Activated B cell treated with CpG ODN at 0.5 μM for 24 hours (primary cell): ENCODE measurements around the gene MGAT4C. TPM values are rescaled to one million over a fixed set of nuclear protein-coding genes. Genes with fewer than 3 reads are reported as not detected.

Experiments used
- ATAC-seq: fragments of 200-7000 bp; cut with Tn5 transposase; one replicate; pipeline ENCODE4 v1.10.0; 2021; ENCODE audit warnings: low read depth, mild to moderate bottlenecking, moderate library complexity
- CTCF ChIA-PET: fragments of 350-600 bp; sonication (Branson Sonifier 250); formaldehyde crosslinking; loops from one replicate; lab custom pipeline; 2021; ENCODE audit warnings: antibody characterized with exemption; lab: Charles Lee
- POLR2A ChIA-PET: fragments of 350-600 bp; sonication (Branson Sonifier 250); formaldehyde crosslinking; loops from one replicate; lab custom pipeline; 2021; ENCODE audit warnings: antibody characterized with exemption; lab: Charles Lee
- DNase-seq: peaks from one replicate; pipeline ENCODE4 v3.0.0; 2022
- H3K27ac Mint-ChIP-seq: one replicate; pipeline ENCODE4 v1.8.0; 2020; ENCODE audit warnings: mixed read lengths
- H3K27me3 Mint-ChIP-seq: one replicate; pipeline ENCODE4 v1.8.0; 2021; ENCODE audit warnings: mixed read lengths
- H3K36me3 Mint-ChIP-seq: one replicate; pipeline ENCODE4 v1.8.0; 2021; ENCODE audit warnings: low read depth, mixed read lengths
- H3K4me1 Mint-ChIP-seq: one replicate; pipeline ENCODE4 v1.8.0; 2021; ENCODE audit warnings: mixed read lengths
- H3K4me3 Mint-ChIP-seq: one replicate; pipeline ENCODE4 v1.8.0; 2020; ENCODE audit warnings: mild to moderate bottlenecking, mixed read lengths
- H3K9me3 Mint-ChIP-seq: one replicate; pipeline ENCODE4 v1.8.0; 2020; ENCODE audit warnings: mixed read lengths
- CTCF ChIP-seq: fragments of 200-600 bp; IDR thresholded peaks from one replicate; pipeline ENCODE4 v1.8.0; 2022; ENCODE audit warnings: antibody characterized with exemption, mild to moderate bottlenecking
- intact Hi-C: fragments of 100-400 bp; cut with micrococcal nuclease; formaldehyde crosslinking; loops from one replicate; pipeline ENCODE4 v1.15.1; 2024
- total RNA-seq: library from RNA; stranded (reverse); gene quantifications from 2 replicates; pipeline ENCODE4 v1.2.3, GENCODE V29; 2022

Gene MGAT4C
- total RNA-seq, 1 donor from 2014 or later = not detected

- no peak overlapping the region for H3K27ac Mint-ChIP-seq
These were observed 43.2 kb downstream of the MGAT4C start for GRCh38 chr12:86213012-86213411.

GRCh38 chr12:86198696-86199444 lies 57.3 kb downstream of the MGAT4C start:
- no peak for TF ChIP-seq CTCF
- Mint-ChIP-seq H3K36me3 (no peaks in the 10 kb centered on the region), H3K9me3 (no peaks in the 10 kb centered on the region), H3K27ac (no peak overlapping the region), H3K27me3 (no peaks in the 10 kb centered on the region), H3K4me3 (no peak overlapping the region), H3K4me1 (no peaks in the 10 kb centered on the region)
- ChIA-PET POLR2A (no interaction called here), CTCF (no interaction called here)
- no peak for DNase-seq
- intact Hi-C loops = no loop called here
- ATAC-seq = no peak

More at GRCh38 chr12:86213012-86213411, 43.2 kb downstream of the MGAT4C start:
- no peaks in the 10 kb centered on the region for H3K9me3 Mint-ChIP-seq
- no peaks in the 10 kb centered on the region for H3K27me3 Mint-ChIP-seq
- H3K4me3 Mint-ChIP-seq = no peak overlapping the region
- no peak for TF ChIP-seq CTCF
- ChIA-PET CTCF (no interaction called here), POLR2A (interaction anchor here (0.6 kb wide), 1 partner anchor 437 kb away, joined by 3 read pairs; no protein-coding TSS in a partner anchor)
- no peaks in the 10 kb centered on the region for H3K4me1 Mint-ChIP-seq
- no peaks in the 10 kb centered on the region for H3K36me3 Mint-ChIP-seq
- DNase-seq (no peak), ATAC-seq (no peak)
- intact Hi-C loops = no loop called here

GRCh38 chr12:86196465-86196864 lies 59.7 kb downstream of the MGAT4C start:
- no peak for DNase-seq
- ChIA-PET POLR2A (no interaction called here), CTCF (no interaction called here)
- Mint-ChIP-seq H3K27ac (no peak overlapping the region), H3K4me3 (no peak overlapping the region), H3K9me3 (no peaks in the 10 kb centered on the region), H3K36me3 (no peaks in the 10 kb centered on the region), H3K27me3 (no peaks in the 10 kb centered on the region), H3K4me1 (no peaks in the 10 kb centered on the region)
- intact Hi-C loops = no loop called here
- TF ChIP-seq CTCF = no peak
- ATAC-seq = no peak

GRCh38 chr12:86194721-86195120 lies 61.5 kb downstream of the MGAT4C start:
- no peaks in the 10 kb centered on the region for H3K36me3 Mint-ChIP-seq
- TF ChIP-seq CTCF = no peak
- no peak for DNase-seq
- H3K4me1 Mint-ChIP-seq = no peaks in the 10 kb centered on the region
- H3K9me3 Mint-ChIP-seq = no peaks in the 10 kb centered on the region
- no peak for ATAC-seq
- ChIA-PET CTCF (interaction anchor here (0.7 kb wide), 1 partner anchor 14 kb away, joined by 3 read pairs; no protein-coding TSS in a partner anchor), POLR2A (no interaction called here)
- H3K27me3 Mint-ChIP-seq = no peaks in the 10 kb centered on the region
- intact Hi-C loops = no loop called here
- H3K4me3 Mint-ChIP-seq = no peak overlapping the region
- no peak overlapping the region for H3K27ac Mint-ChIP-seq

- no peak for TF ChIP-seq CTCF
- no peak for ATAC-seq
- POLR2A ChIA-PET = no interaction called here
- CTCF ChIA-PET = no interaction called here
- Mint-ChIP-seq H3K4me1 (no peaks in the 10 kb centered on the region), H3K9me3 (no peaks in the 10 kb centered on the region), H3K27ac (no peak overlapping the region), H3K36me3 (no peaks in the 10 kb centered on the region), H3K27me3 (no peaks in the 10 kb centered on the region), H3K4me3 (no peak overlapping the region)
- intact Hi-C loops = no loop called here
- DNase-seq = no peak
These were observed 62.3 kb downstream of the MGAT4C start for GRCh38 chr12:86193931-86194330.
